Tibial nerve (tissue), 4 donors: ENCODE data around the gene AHNAK.

ENCODE experiments used
- CTCF ChIP-seq, 5 experiments: fragments of 200-600 bp in 3 of 5; fragments of 450-650 bp in 2 of 5; sonication (generic) in 3 of 5; IDR thresholded peaks; one replicate each; pipeline ENCODE4 v1.5.1; 2016 to 2019; ENCODE audit warnings: antibody characterized with exemption in 5 of 5, mild to moderate bottlenecking in 3 of 5, moderate library complexity in 2 of 5
- EP300 ChIP-seq, 2 donors: sonication (generic); formaldehyde crosslinking; IDR thresholded peaks; one replicate each; pipeline ENCODE4 v1.6.1; 2017; ENCODE audit warnings: antibody characterized with exemption in 2 of 2, mild to moderate bottlenecking in 1 of 2

- no peak for TF ChIP-seq CTCF (IDR thresholded peaks at IDR 0.05)
- no peak for TF ChIP-seq EP300 (IDR thresholded peaks at IDR 0.05)
Measured at GRCh38 chr11:62404435-62404834, 142.2 kb downstream of the AHNAK start.
